Neural crest cell (in vitro differentiated cells): ENCODE measurements around the gene PPM1K. TPM values are rescaled to one million over a fixed set of nuclear protein-coding genes. Genes with fewer than 3 reads are reported as not detected.

Experiments
- DNase-seq: peaks from one replicate; pipeline ENCODE4 v3.0.0; 2021; ENCODE audit warnings: low read depth, mixed read lengths, low spot score
- H3K27ac Mint-ChIP-seq: one replicate; pipeline ENCODE4 v1.8.0; 2021; ENCODE audit warnings: mild to moderate bottlenecking, mixed read lengths; ENCODE audit not compliant: unreplicated experiment
- H3K27me3 Mint-ChIP-seq: 2 replicates; pipeline ENCODE4 v1.8.0; 2021; ENCODE audit warnings: low read depth, mild to moderate bottlenecking, mixed read lengths
- H3K36me3 Mint-ChIP-seq: 2 replicates; pipeline ENCODE4 v1.8.0; 2021; ENCODE audit warnings: low read depth, mild to moderate bottlenecking, mixed read lengths
- H3K4me1 Mint-ChIP-seq: 2 replicates; pipeline ENCODE4 v1.8.0; 2021; ENCODE audit warnings: mixed read lengths
- H3K4me3 Mint-ChIP-seq: one replicate; pipeline ENCODE4 v1.8.0; 2021; ENCODE audit warnings: mild to moderate bottlenecking, mixed read lengths
- H3K9me3 Mint-ChIP-seq: 2 replicates; pipeline ENCODE4 v1.8.0; 2021; ENCODE audit warnings: mixed read lengths
- CTCF ChIP-seq: fragments of 200-600 bp; sonication (generic); conservative IDR thresholded peaks from 2 replicates; pipeline ENCODE4 v1.5.0; 2021; ENCODE audit warnings: antibody characterized with exemption, mild to moderate bottlenecking
- total RNA-seq: library from RNA; stranded (reverse); gene quantifications from 2 replicates; pipeline ENCODE4 v1.2.1, GENCODE V29; 2021

Gene PPM1K
- total RNA-seq, 1 donor from 2014 or later, result 17.6 TPM

- no peak for DNase-seq
- Mint-ChIP-seq H3K9me3 (peaks cover 6% of the 10 kb centered on the region), H3K4me1 (peaks cover 7% of the 10 kb centered on the region), H3K36me3 (peaks cover 19% of the 10 kb centered on the region), H3K27me3 (no peaks in the 10 kb centered on the region), H3K4me3 (no peak overlapping the region), H3K27ac (no peak overlapping the region)
- no peak for TF ChIP-seq CTCF
Observed at GRCh38 chr4:88275949-88276515, 8.3 kb downstream of the PPM1K start.

- peaks cover 21% of the 10 kb centered on the region for H3K36me3 Mint-ChIP-seq
- no peak overlapping the region for H3K27ac Mint-ChIP-seq
- no peaks in the 10 kb centered on the region for H3K27me3 Mint-ChIP-seq
- H3K9me3 Mint-ChIP-seq, result peaks cover 6% of the 10 kb centered on the region
- TF ChIP-seq CTCF, result no peak
- peaks cover 7% of the 10 kb centered on the region for H3K4me1 Mint-ChIP-seq
- no peak overlapping the region for H3K4me3 Mint-ChIP-seq
- no peak for DNase-seq
Observed at GRCh38 chr4:88275516-88275915, 8.8 kb downstream of the PPM1K start.

DNA sequence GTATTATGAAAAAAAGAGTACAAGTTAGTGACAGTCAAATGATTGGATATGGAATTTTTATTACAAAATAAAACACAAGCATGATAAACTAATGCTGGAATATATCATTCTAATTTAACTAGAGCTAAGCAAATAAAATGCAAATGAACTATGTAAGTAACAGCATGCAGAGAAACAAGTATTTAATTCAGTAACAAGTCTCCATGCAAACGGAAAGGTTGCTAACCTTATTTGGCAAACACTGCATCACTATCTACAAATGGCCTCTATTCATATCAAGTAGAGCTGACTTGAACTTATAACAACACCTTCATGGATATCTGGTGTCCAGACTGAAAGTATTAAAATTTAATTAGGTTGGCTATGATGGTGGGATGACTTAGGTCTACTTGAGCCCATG lies 15.4 kb downstream of the PPM1K start:
- no peak for TF ChIP-seq CTCF
- peaks cover 3% of the 10 kb centered on the region for H3K36me3 Mint-ChIP-seq
- H3K4me3 Mint-ChIP-seq, result no peak overlapping the region
- no peaks in the 10 kb centered on the region for H3K27me3 Mint-ChIP-seq
- no peak for DNase-seq
- peaks cover 7% of the 10 kb centered on the region for H3K4me1 Mint-ChIP-seq
- H3K27ac Mint-ChIP-seq, result no peak overlapping the region
- H3K9me3 Mint-ChIP-seq, result no peaks in the 10 kb centered on the region

- no peaks in the 10 kb centered on the region for H3K27me3 Mint-ChIP-seq
- no peak overlapping the region for H3K4me3 Mint-ChIP-seq
- TF ChIP-seq CTCF, result no peak
- H3K27ac Mint-ChIP-seq, result no peak overlapping the region
- no peaks in the 10 kb centered on the region for H3K9me3 Mint-ChIP-seq
- no peaks in the 10 kb centered on the region for H3K4me1 Mint-ChIP-seq
- no peak for DNase-seq
- peaks cover 2% of the 10 kb centered on the region for H3K36me3 Mint-ChIP-seq
Observed at GRCh38 chr4:88264336-88264735, 20.0 kb downstream of the PPM1K start.

DNA sequence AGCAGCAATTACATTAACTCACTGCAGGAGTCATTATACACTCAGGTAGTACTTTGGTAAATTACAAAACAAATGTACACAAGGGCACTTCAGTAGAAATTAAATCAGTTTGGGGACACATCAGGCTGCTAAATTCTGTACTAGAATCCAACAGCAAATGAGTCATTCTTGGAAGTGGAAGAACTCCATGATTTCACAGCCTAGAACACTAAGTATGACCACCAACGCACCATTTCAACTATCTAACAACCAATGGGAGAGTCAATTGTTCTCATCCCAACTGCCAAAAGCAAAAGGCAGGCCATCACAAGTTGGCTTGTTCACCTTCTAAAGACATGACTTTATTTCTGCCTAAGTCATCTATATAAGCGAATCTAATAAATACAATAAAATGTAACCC lies 26.6 kb downstream of the PPM1K start:
- Mint-ChIP-seq H3K4me3 (no peak overlapping the region), H3K27ac (no peak overlapping the region), H3K27me3 (no peaks in the 10 kb centered on the region), H3K9me3 (no peaks in the 10 kb centered on the region), H3K4me1 (no peaks in the 10 kb centered on the region), H3K36me3 (peaks cover 2% of the 10 kb centered on the region)
- TF ChIP-seq CTCF, result no peak
- no peak for DNase-seq

- no peaks in the 10 kb centered on the region for H3K36me3 Mint-ChIP-seq
- no peaks in the 10 kb centered on the region for H3K27me3 Mint-ChIP-seq
- no peak overlapping the region for H3K27ac Mint-ChIP-seq
- no peaks in the 10 kb centered on the region for H3K9me3 Mint-ChIP-seq
- no peak for TF ChIP-seq CTCF
- H3K4me1 Mint-ChIP-seq, result no peaks in the 10 kb centered on the region
- DNase-seq, result no peak
- H3K4me3 Mint-ChIP-seq, result no peak overlapping the region
Observed at GRCh38 chr4:88255111-88255510, 29.2 kb downstream of the PPM1K start.
